ENCODE results near the gene LARGE1.

DNA sequence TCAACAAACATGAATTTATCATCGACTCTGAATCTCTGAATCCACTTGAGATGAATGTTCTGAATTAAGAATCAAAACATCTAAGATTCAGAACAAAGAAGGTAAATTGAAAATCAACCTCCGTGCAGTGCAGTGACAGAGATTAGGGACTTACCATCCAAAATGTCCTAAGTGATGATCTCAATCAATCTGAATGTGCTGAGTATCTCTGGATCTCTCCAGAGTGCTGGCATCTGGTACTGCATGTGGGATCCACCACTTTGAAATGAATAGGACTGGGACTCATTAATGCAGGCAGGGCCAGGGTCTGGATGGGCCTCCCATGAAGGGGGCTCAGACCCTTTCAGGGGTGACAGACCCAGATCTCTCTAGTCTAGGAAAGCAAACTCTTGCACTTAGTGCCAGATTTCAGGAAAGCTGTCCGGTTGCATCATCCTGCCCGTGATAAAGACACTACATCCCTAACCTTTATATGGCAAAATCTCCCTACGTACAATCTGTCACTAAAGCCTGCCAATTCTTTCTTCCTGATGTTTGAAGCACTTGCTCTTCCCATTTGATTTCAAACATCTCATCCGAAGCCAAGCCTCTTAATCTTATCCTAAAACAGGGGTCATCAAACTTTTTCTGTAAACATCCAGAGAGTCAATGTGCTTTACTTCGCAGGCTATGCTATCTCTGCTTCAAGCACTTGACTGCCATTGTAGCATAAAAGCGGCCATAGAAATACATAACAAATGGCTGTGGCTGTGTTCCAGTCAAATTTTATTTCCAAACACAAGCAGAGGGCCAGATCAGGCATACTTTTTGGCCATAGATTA lies 263.3 kb downstream of the LARGE1 start:
- no peak for TF ChIP-seq EZH2 (IDR thresholded peaks at IDR 0.05; ENCODE audit: borderline replicate concordance, low read length)
- TF ChIP-seq, protein P1, sequence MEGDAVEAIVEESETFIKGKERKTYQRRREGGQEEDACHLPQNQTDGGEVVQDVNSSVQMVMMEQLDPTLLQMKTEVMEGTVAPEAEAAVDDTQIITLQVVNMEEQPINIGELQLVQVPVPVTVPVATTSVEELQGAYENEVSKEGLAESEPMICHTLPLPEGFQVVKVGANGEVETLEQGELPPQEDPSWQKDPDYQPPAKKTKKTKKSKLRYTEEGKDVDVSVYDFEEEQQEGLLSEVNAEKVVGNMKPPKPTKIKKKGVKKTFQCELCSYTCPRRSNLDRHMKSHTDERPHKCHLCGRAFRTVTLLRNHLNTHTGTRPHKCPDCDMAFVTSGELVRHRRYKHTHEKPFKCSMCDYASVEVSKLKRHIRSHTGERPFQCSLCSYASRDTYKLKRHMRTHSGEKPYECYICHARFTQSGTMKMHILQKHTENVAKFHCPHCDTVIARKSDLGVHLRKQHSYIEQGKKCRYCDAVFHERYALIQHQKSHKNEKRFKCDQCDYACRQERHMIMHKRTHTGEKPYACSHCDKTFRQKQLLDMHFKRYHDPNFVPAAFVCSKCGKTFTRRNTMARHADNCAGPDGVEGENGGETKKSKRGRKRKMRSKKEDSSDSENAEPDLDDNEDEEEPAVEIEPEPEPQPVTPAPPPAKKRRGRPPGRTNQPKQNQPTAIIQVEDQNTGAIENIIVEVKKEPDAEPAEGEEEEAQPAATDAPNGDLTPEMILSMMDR (IDR thresholded peaks at IDR 0.05; ENCODE audit: low read length) = no peak
